Bronchial epithelial cell (primary cell): Measurements from ENCODE around the gene C5AR2. TPM values are rescaled to one million over a fixed set of nuclear protein-coding genes. Genes with fewer than 3 reads are reported as not detected.
"Not testable (repeated sequence)": the region's sequence is repeated elsewhere in the genome, so short reads cannot be mapped to it uniquely, and the experiment has no call there.

Source experiments
- DNase-seq: peaks from one replicate; pipeline ENCODE4 v3.0.0-alpha.2; 2010; ENCODE audit warnings: low read depth
- FAIRE-seq: peaks from 2 replicates; lab custom pipeline; 2011; peaks lifted over from hg19 to GRCh38; lab: Jason Lieb, UNC
- H3K27me3 ChIP-seq: 2 replicates; pipeline ENCODE4 v1.5.1; 2011; ENCODE audit warnings: low read length; ENCODE audit not compliant: control insufficient read depth, insufficient read depth
- H3K36me3 ChIP-seq: 2 replicates; pipeline ENCODE4 v1.5.1; 2011; ENCODE audit warnings: low read length; ENCODE audit not compliant: control insufficient read depth, insufficient read depth
- H3K4me3 ChIP-seq: 2 replicates; pipeline ENCODE4 v1.5.1; 2011; ENCODE audit warnings: mild to moderate bottlenecking, low read depth, low read length, control low read depth
- total RNA-seq: library from RNA; depleted of rRNA; stranded (reverse); fragments of >200 nt; gene quantifications from 2 replicates; pipeline ENCODE4 v1.2.1, GENCODE V29; 2014
- TF ChIP-seq, protein P1 (sequence below): IDR thresholded peaks from 2 replicates; pipeline ENCODE4 v1.5.1; 2011; ENCODE audit warnings: mild to moderate bottlenecking, moderate library complexity, low read length, control low read depth, inconsistent platforms; ENCODE audit not compliant: insufficient read depth, severe bottlenecking

Gene C5AR2
- total RNA-seq: 0.53 and 0.64 TPM in 2 replicates

DNA sequence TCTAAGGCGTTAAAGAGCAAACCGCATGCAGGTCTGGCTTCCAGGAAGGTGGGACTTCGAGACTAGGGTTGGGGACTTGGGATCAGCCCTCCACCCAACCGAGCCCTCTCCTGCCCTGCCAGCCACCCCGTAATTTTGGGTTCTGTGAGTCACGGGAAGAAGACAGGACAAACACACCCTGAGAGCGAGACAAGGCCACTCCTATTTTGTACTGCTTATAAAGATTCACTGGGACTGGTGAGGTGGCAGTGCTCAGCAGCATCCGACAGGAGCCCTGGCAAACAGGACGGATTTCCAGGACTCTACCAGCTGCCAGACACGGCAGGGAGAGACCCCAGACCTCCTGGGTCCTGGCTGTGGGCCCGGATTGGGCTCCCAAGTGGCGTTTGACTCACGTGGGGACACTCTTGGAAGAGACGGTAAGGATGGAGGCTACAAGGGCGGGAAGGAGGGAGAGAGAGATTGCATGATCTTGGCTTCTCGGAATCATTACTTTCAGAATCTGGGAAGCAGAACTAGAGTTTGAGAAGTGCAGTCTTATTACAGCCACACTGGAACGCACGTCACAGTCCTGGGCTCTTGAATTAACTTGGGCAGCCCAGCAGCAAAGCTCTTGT is at the start of gene C5AR2:
Gene C5AR2, plus strand, starts transcription at position 245 of the 617 bp plus-strand sequence. CDS start 8,625 bp downstream, outside the sequence.
- H3K36me3 ChIP-seq: no peaks in the 10 kb centered on the region
- H3K27me3 ChIP-seq: no peaks in the 10 kb centered on the region
- H3K4me3 ChIP-seq: no peak within 1 kb of the TSS
- DNase-seq (no peak), FAIRE-seq (no peak)
- TF ChIP-seq, protein P1, sequence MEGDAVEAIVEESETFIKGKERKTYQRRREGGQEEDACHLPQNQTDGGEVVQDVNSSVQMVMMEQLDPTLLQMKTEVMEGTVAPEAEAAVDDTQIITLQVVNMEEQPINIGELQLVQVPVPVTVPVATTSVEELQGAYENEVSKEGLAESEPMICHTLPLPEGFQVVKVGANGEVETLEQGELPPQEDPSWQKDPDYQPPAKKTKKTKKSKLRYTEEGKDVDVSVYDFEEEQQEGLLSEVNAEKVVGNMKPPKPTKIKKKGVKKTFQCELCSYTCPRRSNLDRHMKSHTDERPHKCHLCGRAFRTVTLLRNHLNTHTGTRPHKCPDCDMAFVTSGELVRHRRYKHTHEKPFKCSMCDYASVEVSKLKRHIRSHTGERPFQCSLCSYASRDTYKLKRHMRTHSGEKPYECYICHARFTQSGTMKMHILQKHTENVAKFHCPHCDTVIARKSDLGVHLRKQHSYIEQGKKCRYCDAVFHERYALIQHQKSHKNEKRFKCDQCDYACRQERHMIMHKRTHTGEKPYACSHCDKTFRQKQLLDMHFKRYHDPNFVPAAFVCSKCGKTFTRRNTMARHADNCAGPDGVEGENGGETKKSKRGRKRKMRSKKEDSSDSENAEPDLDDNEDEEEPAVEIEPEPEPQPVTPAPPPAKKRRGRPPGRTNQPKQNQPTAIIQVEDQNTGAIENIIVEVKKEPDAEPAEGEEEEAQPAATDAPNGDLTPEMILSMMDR: no peak

DNA sequence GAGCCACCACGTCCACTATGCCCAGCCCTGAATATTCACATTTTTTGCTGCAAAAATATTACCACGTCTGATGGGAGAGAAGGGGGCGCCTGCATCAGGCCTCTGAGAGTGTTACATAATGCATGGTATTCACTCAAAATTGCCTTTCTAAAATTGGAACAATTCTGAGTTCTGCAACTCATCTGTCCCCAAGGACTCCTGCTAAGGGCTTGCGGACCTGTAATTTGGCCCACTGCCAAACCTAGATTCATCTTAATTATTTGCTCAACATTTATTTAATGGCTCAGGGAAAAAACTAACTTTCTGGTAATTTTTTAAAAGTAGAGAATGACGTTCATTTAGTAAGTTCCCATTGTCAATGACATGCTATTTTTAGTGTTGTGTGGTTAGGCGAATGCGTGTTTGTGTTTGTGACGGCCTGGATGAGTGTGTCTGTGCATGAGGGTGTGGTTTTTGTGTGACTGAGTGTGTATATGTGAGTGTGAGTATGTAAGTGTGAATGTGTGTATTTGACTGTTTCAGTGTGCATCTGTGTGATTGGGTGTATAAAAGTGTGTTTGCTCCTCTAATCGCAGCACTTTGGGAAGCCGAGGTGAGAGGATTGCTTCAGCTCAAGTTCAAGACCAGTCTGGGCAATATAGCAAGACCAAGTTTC is 48.4 kb upstream of the C5AR2 start:
- TF ChIP-seq, protein P1: no peak
- FAIRE-seq (no peak), DNase-seq (no peak)
- no peak overlapping the region for H3K4me3 ChIP-seq
- H3K27me3 ChIP-seq: no peaks in the 10 kb centered on the region
- no peaks in the 10 kb centered on the region for H3K36me3 ChIP-seq

DNA sequence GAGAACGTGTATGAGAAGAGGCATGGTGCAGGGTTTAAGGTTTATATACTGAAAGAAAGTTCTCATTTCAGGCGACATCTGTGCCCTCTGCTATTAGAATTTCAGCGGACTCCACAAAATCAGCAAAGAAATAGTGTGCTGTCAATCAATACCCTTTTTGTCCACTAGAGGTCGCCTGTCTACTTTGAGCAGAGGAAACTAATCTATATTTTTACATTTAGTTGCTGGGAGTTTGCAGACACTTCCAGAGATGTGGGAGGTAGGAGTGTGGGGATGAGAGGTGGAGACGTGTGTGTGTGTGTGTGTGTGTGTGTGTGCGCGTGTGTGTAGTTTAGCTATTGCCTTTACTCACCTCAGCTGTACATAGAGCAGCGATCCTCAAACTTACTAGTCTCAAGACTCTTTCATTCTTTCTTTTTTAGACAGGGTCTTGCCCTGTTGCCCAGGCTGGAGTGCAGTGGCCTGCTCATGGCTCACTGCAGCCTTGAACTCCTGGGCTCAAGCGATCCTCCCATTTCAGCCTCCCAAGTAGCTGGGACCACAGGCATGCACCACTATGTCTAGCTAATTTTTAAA is 47.6 kb upstream of the C5AR2 start:
- TF ChIP-seq, protein P1: peak; percentile 69
- peak; percentile 59 for DNase-seq
- Histone ChIP-seq H3K36me3 (no peaks in the 10 kb centered on the region), H3K4me3 (no peak overlapping the region), H3K27me3 (no peaks in the 10 kb centered on the region)
- no peak for FAIRE-seq

DNA sequence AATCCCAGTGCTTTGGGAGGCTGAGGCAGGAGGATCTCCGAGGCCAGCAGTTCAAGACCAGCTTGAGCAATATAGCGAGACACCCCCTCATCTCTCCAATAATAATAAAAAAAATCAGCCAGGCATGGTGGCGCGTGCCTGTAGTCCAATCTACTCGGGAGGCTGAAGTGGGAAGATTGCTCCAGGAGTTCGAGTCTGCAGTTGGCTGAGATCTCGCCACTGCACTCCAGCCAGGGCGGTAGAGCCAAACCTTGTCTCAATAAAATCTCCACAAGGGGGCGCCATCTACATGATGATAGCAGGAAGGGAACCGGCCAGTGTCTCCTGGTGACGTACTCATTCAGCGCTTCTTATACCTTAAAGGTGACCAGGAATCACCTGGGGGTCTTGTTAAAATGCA is 35.9 kb upstream of the C5AR2 start:
- no peak for FAIRE-seq

DNA sequence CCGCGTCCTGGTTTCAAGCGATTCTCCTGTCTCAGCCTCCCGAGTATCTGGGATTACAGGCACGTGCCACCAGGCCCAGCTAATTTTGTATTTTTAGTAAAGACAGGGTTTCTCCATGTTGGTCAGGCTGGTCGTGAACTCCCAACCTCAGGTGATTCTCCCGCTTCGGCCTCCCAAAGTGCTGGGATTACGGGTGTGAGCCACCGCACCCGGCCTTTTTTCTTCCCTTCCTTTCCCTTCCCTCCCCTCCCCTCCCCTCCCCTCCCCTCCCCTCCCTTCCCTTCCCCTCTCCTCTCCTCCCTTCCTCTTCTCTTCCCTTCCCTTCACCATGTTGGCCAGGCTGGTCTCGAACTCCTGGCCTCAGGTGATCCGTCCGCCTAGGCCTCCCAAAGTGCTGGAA is 31.1 kb upstream of the C5AR2 start:
- not testable (repeated sequence) for DNase-seq

More for the DNA sequence above, 35.9 kb upstream of the C5AR2 start:
- Histone ChIP-seq H3K36me3 (no peaks in the 10 kb centered on the region), H3K27me3 (no peaks in the 10 kb centered on the region), H3K4me3 (no peak overlapping the region)
- peak; percentile 61 for DNase-seq
- TF ChIP-seq, protein P1: peak; percentile 78

DNA sequence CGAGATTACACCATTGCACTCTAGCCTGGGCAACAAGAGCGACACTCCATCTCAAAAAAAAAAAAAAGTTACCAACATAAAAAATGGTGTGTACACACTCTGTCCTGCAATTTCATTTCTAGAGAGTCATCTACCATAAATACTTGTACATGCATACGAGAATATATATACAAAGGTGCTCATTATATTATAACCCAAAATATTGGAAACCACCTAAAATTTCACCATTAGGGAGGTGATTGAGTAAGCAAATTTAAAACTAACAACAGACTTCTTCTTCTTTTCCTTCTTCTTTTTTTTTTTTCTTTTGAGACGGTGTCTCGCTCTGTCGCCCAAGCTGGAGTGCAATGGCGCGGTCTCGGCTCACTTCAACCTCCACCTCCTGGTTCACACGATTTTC is 29.7 kb upstream of the C5AR2 start:
- DNase-seq (no peak), FAIRE-seq (no peak)
- TF ChIP-seq, protein P1: no peak
- no peaks in the 10 kb centered on the region for H3K27me3 ChIP-seq
- no peaks in the 10 kb centered on the region for H3K36me3 ChIP-seq
- H3K4me3 ChIP-seq: no peak overlapping the region

More for the DNA sequence above, 31.1 kb upstream of the C5AR2 start:
- H3K27me3 ChIP-seq, FAIRE-seq, H3K4me3 ChIP-seq, H3K36me3 ChIP-seq: not testable (repeated sequence)
